Effector CD4-positive, alpha-beta T cell (primary cell): ENCODE results near the gene PCTP.

Source experiments
- DNase-seq: peaks from one replicate; pipeline ENCODE4 v3.0.0-alpha.2; 2020

The PCTP gene

GRCh38 chr17:55727920-55728319, 22.9 kb upstream of the PCTP start:
- DNase-seq, result no peak

GRCh38 chr17:55728361-55728760, 22.5 kb upstream of the PCTP start:
- DNase-seq, result no peak

GRCh38 chr17:55728833-55729232, 22.0 kb upstream of the PCTP start:
- DNase-seq, result no peak

GRCh38 chr17:55729484-55729883, 21.4 kb upstream of the PCTP start:
- no peak for DNase-seq

GRCh38 chr17:55730380-55730779, 20.5 kb upstream of the PCTP start:
- DNase-seq, result no peak

GRCh38 chr17:55730808-55731207, 20.0 kb upstream of the PCTP start:
- no peak for DNase-seq

- no peak for DNase-seq
These were observed 19.1 kb upstream of the PCTP start for GRCh38 chr17:55731586-55732250.

- DNase-seq, result no peak
These were observed 16.6 kb upstream of the PCTP start for GRCh38 chr17:55734128-55734781.

GRCh38 chr17:55735731-55736405, 15.0 kb upstream of the PCTP start:
- DNase-seq, result no peak

- DNase-seq, result no peak
These were observed 12.8 kb upstream of the PCTP start for GRCh38 chr17:55737976-55738501.

- DNase-seq, result no peak
These were observed 10.1 kb upstream of the PCTP start for GRCh38 chr17:55740511-55741355.

- DNase-seq, result no peak
These were observed 9.5 kb upstream of the PCTP start for GRCh38 chr17:55741356-55741700.

- no peak for DNase-seq
These were observed 8.4 kb upstream of the PCTP start for GRCh38 chr17:55742272-55743102.

- no peak for DNase-seq
These were observed 7.7 kb upstream of the PCTP start for GRCh38 chr17:55743103-55743679.

GRCh38 chr17:55745258-55745657, 5.6 kb upstream of the PCTP start:
- no peak for DNase-seq

- DNase-seq, result no peak
These were observed 4.4 kb upstream of the PCTP start for GRCh38 chr17:55746466-55746865.

GRCh38 chr17:55747209-55747608, 3.6 kb upstream of the PCTP start:
- DNase-seq, result no peak

- no peak for DNase-seq
These were observed 2.0 kb upstream of the PCTP start for GRCh38 chr17:55748841-55749240.

GRCh38 chr17:55749985-55750384, 866 bp upstream of the PCTP start:
- DNase-seq, result no peak

- DNase-seq, result no peak
These were observed 934 bp downstream of the PCTP start for GRCh38 chr17:55751720-55752250.

GRCh38 chr17:55756689-55757088, 5.8 kb downstream of the PCTP start:
- DNase-seq, result no peak

GRCh38 chr17:55757659-55758058, 6.8 kb downstream of the PCTP start:
- DNase-seq, result no peak
